GM21786 (cell line): Measurements from ENCODE around the gene TACR2.

Experiments used
- ATAC-seq: cut with Tn5 transposase; IDR thresholded peaks from one replicate; pipeline ENCODE4 v1.9.1; 2021; ENCODE audit not compliant: unreplicated experiment

Gene TACR2

GRCh38 chr10:69405221-69405620 is 11.5 kb downstream of the TACR2 start:
- ATAC-seq = no peak

- ATAC-seq = no peak
Observed at GRCh38 chr10:69404786-69405185, 11.9 kb downstream of the TACR2 start.

- no peak for ATAC-seq
Observed at GRCh38 chr10:69403519-69403918, 13.2 kb downstream of the TACR2 start.

GRCh38 chr10:69403066-69403465 is 13.7 kb downstream of the TACR2 start:
- ATAC-seq = no peak

GRCh38 chr10:69402386-69402785 is 14.3 kb downstream of the TACR2 start:
- no peak for ATAC-seq

GRCh38 chr10:69401416-69401815 is 15.3 kb downstream of the TACR2 start:
- ATAC-seq = no peak

- ATAC-seq = no peak
Observed at GRCh38 chr10:69400936-69401335, 15.8 kb downstream of the TACR2 start.

DNA sequence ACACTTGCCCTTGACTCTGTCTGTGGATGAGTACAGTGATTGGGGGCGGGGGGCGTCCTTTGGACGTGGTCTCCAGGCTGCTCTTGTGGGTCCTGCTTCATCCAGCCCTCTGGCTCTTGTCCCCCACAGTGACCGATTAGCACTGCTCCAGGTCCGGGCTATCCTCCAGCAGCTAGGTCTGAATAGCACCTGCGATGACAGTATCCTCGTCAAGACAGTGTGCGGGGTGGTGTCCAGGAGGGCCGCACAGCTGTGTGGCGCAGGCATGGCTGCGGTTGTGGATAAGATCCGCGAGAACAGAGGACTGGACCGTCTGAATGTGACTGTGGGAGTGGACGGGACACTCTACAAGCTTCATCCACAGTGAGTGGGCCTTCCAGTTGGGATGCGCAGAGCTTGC is 18.3 kb downstream of the TACR2 start:
- ATAC-seq = no peak

GRCh38 chr10:69397972-69398371 is 18.7 kb downstream of the TACR2 start:
- no peak for ATAC-seq

- ATAC-seq = no peak
Observed at GRCh38 chr10:69394020-69394419, 22.7 kb downstream of the TACR2 start.

DNA sequence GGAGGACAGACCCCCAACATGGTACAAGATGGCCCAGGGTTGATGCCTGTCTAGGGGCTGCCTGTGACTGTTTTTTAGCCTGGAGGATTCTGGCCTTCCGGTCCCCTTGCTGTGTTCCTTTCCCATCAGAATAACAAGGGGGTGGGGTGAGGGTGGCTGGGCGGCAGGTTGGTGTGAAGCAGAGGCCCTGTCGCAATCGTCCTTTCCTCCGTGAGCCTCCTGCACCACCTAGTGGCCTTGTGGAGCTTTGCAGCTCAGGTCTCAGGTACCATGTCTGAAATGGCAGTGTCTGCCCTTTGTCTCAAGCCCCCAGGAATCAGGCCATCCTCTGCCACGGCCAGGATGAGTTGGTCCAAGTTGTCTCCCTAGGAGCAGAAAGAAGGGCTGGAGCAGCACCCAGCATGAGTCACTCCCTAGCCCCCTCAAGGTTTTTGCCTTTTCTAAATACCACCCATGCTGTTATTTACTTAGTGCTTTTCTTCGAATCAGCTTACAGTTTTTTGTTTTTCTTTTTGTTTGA is 24.2 kb downstream of the TACR2 start:
- peak; percentile 90 for ATAC-seq

GRCh38 chr10:69391158-69391557 is 25.6 kb downstream of the TACR2 start:
- no peak for ATAC-seq

DNA sequence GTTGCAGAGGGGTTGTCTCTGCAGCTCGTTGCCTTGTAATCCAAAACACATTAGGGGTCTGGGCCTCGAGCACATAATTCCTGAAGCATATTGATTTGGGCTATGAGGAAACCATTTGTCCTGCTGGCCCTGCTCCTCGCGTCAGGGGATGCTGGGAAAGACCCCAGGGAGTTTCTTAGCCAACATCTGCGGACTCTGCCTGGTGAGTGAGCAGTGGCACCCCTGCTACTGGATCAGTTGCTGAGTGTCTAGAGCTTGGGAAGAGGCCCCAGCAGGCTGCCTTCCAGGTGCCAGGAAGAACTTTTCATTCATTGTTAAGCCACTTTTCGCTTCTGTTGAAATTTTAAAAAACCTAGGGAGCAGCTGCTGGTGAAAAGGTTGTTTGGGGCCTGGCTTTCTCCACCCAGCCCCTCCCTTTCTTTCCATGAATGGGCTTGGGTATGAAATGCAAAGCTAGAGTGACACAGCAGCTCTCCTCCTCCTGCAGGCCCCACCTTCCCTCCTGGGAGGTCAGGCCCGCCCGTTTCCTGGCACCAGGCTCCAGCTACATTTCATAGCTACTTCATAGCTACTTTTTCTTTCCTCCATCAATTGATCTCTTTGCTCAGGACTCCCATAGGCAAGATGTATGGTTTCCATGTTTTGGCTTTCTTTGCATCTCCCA is 26.8 kb downstream of the TACR2 start:
- no peak for ATAC-seq

DNA sequence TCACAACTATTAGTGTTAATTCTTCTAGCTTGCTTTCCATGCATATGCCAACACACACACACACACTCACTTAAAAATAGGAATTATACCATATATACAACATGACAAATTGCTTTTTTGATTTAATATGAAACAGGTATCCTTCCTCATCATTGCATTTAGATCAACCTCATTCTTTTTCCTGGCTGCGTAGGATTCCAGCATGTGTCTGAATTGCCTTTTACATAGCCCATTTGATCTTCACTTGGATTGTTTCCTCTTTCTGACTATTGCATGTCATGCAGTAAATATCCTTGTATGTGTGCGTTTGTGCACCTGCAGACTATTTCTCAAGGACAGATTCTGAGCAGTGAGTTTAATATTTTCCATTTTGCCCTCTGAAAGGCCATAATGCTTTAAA is 28.2 kb downstream of the TACR2 start:
- ATAC-seq = no peak

DNA sequence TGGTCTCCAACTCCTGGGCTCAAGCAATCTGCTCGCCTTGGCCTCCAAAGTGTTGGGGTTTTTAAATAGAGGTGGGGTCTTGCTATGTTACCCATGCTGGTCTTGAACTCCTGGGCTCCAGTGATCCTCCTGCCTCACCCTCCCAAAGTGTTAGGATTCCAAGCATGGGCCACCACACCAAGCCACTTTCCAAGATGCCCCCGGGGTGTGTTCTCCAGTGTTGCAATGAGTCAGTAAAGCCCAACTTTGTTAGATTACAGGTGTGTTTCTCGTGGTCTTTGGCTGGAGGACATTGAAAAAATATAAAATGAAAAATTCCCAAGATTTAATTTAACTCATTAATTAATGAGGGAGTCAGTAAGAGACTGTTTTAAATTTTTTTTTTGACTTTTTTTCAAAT is 29.2 kb downstream of the TACR2 start:
- ATAC-seq = no peak

DNA sequence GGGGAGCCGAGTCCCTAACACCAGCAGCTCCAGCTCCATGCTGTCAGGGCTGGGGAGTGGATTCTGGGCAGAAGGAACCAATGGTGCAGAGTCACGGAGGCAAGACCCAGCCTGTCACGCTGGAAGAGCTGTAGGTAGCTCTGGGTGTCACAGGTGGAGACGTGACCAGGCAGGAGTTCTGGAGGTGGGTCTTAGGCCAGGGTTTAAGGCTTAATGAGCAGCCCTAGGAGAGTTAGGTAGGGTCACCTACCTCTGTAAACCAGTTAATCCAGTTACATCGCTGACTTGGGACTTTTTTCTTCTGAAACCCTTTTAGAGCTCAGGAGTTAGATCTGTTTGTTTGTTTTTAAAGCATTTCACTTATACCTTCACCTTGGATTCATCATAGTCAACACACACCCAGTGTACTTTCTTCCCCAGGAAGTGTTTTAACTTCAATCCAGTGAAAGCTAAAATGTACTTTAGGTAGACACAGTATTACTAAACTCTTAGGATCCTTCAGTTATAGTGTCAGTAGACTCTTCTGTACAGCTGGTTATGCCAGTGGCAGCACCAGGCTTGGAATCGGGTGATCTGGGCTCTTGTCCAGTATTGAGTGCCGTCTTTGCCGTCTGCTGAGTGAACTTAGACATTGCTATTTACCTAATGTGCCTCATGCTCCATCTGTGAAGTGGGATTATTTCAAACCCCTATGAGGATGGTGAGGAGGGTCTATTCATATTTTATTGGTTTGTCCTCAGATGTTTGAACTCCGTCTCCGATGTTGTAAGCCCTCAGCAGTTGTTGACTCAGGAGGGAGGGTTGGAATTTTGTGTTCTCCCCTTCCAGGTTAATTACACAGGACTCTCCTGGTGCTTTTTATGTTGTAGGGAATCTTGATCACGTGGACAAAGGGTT is 31.0 kb downstream of the TACR2 start:
- ATAC-seq = no peak

DNA sequence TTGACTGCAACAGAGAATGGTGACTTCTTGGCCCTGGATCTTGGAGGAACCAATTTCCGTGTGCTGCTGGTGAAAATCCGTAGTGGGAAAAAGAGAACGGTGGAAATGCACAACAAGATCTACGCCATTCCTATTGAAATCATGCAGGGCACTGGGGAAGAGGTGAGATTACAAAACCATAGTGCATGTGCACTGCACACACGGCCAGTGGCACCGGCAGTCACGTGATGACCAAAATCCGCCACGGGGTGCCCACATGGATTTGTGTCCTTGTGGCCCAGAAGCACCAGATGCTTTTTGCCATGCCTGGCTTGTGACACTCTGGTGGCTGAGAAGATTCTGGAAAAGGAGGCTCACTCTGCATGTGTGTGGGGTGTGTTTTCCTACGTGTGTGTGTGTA is 32.4 kb downstream of the TACR2 start:
- ATAC-seq = no peak

DNA sequence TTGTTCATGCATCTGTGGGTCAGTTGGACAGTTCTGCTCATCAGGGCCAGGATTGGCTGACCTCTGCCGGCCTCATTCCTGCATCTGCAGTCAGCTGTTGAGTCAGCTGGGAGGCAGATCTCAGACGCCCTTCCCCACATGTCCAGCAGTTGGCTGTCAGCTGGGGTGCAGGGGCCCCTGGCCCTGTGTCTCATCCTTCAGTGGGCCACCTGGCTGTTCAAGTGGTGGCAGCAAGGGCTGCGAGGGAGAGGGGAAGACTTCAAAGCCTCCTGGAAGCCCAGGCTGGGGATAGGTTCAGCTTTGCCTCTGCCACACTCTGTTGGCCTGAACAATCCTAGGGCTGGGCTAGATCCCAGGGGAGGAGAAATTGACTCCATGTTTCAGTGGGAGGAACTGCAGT is 33.2 kb downstream of the TACR2 start:
- no peak for ATAC-seq

GRCh38 chr10:69382382-69383117 is 34.2 kb downstream of the TACR2 start:
- ATAC-seq = no peak

- ATAC-seq = no peak
Observed at GRCh38 chr10:69379800-69380199, 36.9 kb downstream of the TACR2 start.

- no peak for ATAC-seq
Observed at GRCh38 chr10:69377933-69378332, 38.8 kb downstream of the TACR2 start.

DNA sequence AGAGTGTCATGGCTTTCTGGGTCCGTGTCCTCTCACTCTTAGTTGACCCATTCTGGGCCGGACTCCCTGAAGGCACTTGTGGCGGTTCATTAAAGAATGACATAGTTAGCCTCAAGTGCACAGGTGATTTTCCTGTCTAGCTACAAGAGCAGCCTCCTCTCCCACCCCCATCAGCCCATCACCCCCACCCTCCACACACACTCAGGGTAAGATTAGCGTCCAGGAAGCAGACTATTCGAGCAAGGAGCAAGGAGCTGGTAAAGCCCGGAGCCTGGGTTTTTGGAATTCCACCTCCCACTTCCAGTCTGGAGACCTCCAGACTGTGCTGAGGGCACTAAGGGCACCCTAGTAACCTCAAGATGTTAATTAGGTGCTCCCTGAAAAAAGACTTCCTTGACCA is 39.5 kb downstream of the TACR2 start:
- ATAC-seq = no peak
